B cell (primary cell): Measurements from ENCODE around the gene NRN1.

Experiments
- EZH2 ChIP-seq: IDR thresholded peaks from 2 replicates; pipeline ENCODE4 v1.6.1; 2012; ENCODE audit warnings: borderline replicate concordance, low read depth, mild to moderate bottlenecking, moderate library complexity, low read length; ENCODE audit not compliant: insufficient read depth, poor library complexity, severe bottlenecking
- TF ChIP-seq, protein P1 (sequence below): fragments of 200-600 bp; IDR thresholded peaks from one replicate; pipeline ENCODE4 v1.8.0; 2022; ENCODE audit warnings: antibody characterized with exemption, mild to moderate bottlenecking

GRCh38 chr6:6046716-6047115 lies 40.0 kb upstream of the NRN1 start:
- TF ChIP-seq, protein P1, sequence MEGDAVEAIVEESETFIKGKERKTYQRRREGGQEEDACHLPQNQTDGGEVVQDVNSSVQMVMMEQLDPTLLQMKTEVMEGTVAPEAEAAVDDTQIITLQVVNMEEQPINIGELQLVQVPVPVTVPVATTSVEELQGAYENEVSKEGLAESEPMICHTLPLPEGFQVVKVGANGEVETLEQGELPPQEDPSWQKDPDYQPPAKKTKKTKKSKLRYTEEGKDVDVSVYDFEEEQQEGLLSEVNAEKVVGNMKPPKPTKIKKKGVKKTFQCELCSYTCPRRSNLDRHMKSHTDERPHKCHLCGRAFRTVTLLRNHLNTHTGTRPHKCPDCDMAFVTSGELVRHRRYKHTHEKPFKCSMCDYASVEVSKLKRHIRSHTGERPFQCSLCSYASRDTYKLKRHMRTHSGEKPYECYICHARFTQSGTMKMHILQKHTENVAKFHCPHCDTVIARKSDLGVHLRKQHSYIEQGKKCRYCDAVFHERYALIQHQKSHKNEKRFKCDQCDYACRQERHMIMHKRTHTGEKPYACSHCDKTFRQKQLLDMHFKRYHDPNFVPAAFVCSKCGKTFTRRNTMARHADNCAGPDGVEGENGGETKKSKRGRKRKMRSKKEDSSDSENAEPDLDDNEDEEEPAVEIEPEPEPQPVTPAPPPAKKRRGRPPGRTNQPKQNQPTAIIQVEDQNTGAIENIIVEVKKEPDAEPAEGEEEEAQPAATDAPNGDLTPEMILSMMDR = no peak
- no peak for TF ChIP-seq EZH2
